ENCODE results near the gene FREM3. TPM values are rescaled to one million over a fixed set of nuclear protein-coding genes. Genes with fewer than 3 reads are reported as not detected.

FREM3 gene
- total RNA-seq (ENCODE audit: low replicate concordance) = not detected in 2 replicates

- peak within 1 kb of the TSS; percentile 82 for H3K4me3 Mint-ChIP-seq
- H3K36me3 ChIP-seq = no peaks in the 10 kb centered on the region
- no peaks in the 10 kb centered on the region for H3K36me3 Mint-ChIP-seq
- no peak within 1 kb of the TSS for H3K27ac Mint-ChIP-seq
- peaks cover 7% of the 10 kb centered on the region for H4K20me1 ChIP-seq (ENCODE audit: low read depth)
- DNase-seq (ENCODE audit: low spot score) = peak; percentile 55
- peaks cover 7% of the 10 kb centered on the region for H3K4me1 Mint-ChIP-seq
- peak within 1 kb of the TSS; percentile 64 for H3K4me3 ChIP-seq
- peaks cover 35% of the 10 kb centered on the region for H3K27me3 Mint-ChIP-seq (ENCODE audit: insufficient read depth, low read depth)
- H3K4me2 ChIP-seq = peak within 1 kb of the TSS; percentile 96
- no peaks in the 10 kb centered on the region for H3F3A ChIP-seq (ENCODE audit: low read depth)
- H3K9me3 ChIP-seq (ENCODE audit: low read depth) = no peaks in the 10 kb centered on the region
- no peaks in the 10 kb centered on the region for H3K79me2 ChIP-seq (ENCODE audit: low read depth)
- TF ChIP-seq EZH2 (IDR thresholded peaks at IDR 0.05) (peak; percentile 93), CTCF (IDR thresholded peaks at IDR 0.05) (no peak), EZH2phosphoT487 (IDR thresholded peaks at IDR 0.05) (peak; percentile 91)
- peaks cover 81% of the 10 kb centered on the region for H3K27me3 ChIP-seq
- peak within 1 kb of the TSS; percentile 15 for H2AFZ ChIP-seq (replicated peaks)
- peaks cover 6% of the 10 kb centered on the region for H3K4me1 ChIP-seq
- no peak within 1 kb of the TSS for H3K9ac ChIP-seq
- no peak within 1 kb of the TSS for H3K27ac ChIP-seq
- peaks cover 9% of the 10 kb centered on the region for H3K9me3 Mint-ChIP-seq
Measured at GRCh38 chr4:143700416-143701352, at the start of gene FREM3. FREM3 (minus strand) TSS chr4:143700675; CDS start chr4:143700675, 0 bp downstream.

GRCh38 chr4:143745874-143746273 lies 45.4 kb upstream of the FREM3 start:
- Mint-ChIP-seq H3K4me3 (no peak overlapping the region), H3K36me3 (no peaks in the 10 kb centered on the region), H3K27ac (no peak overlapping the region), H3K4me1 (no peaks in the 10 kb centered on the region), H3K9me3 (no peaks in the 10 kb centered on the region), H3K27me3 (ENCODE audit: insufficient read depth, low read depth) (no peaks in the 10 kb centered on the region)
- no peak for TF ChIP-seq EZH2phosphoT487 (IDR thresholded peaks at IDR 0.05)
- TF ChIP-seq EZH2 (IDR thresholded peaks at IDR 0.05) = no peak
- no peak for TF ChIP-seq CTCF (IDR thresholded peaks at IDR 0.05)
- H3K9me3 ChIP-seq (ENCODE audit: low read depth) = no peaks in the 10 kb centered on the region
- no peak overlapping the region for H3K4me2 ChIP-seq
- DNase-seq (ENCODE audit: low spot score) = no peak
- no peak overlapping the region for H3K27ac ChIP-seq
- H3K9ac ChIP-seq = no peak overlapping the region
- H3F3A ChIP-seq (ENCODE audit: low read depth) = no peaks in the 10 kb centered on the region
- H3K4me1 ChIP-seq = no peaks in the 10 kb centered on the region
- no peaks in the 10 kb centered on the region for H3K36me3 ChIP-seq
- no peak overlapping the region for H2AFZ ChIP-seq (replicated peaks)
- H3K79me2 ChIP-seq (ENCODE audit: low read depth) = no peaks in the 10 kb centered on the region
- no peak overlapping the region for H3K4me3 ChIP-seq
- H4K20me1 ChIP-seq (ENCODE audit: low read depth) = no peaks in the 10 kb centered on the region
- no peaks in the 10 kb centered on the region for H3K27me3 ChIP-seq

- Mint-ChIP-seq H3K27ac (no peak overlapping the region), H3K36me3 (no peaks in the 10 kb centered on the region), H3K9me3 (no peaks in the 10 kb centered on the region), H3K4me1 (no peaks in the 10 kb centered on the region), H3K4me3 (no peak overlapping the region), H3K27me3 (ENCODE audit: insufficient read depth, low read depth) (no peaks in the 10 kb centered on the region)
- no peaks in the 10 kb centered on the region for H3K9me3 ChIP-seq (ENCODE audit: low read depth)
- no peaks in the 10 kb centered on the region for H3F3A ChIP-seq (ENCODE audit: low read depth)
- no peak overlapping the region for H3K9ac ChIP-seq
- no peaks in the 10 kb centered on the region for H3K36me3 ChIP-seq
- no peaks in the 10 kb centered on the region for H3K27me3 ChIP-seq
- H3K79me2 ChIP-seq (ENCODE audit: low read depth) = no peaks in the 10 kb centered on the region
- DNase-seq (ENCODE audit: low spot score) = no peak
- H3K4me1 ChIP-seq = no peaks in the 10 kb centered on the region
- no peak overlapping the region for H2AFZ ChIP-seq (replicated peaks)
- H3K4me2 ChIP-seq = no peak overlapping the region
- H3K27ac ChIP-seq = no peak overlapping the region
- no peak for TF ChIP-seq CTCF (IDR thresholded peaks at IDR 0.05)
- TF ChIP-seq EZH2phosphoT487 (IDR thresholded peaks at IDR 0.05) = no peak
- no peak for TF ChIP-seq EZH2 (IDR thresholded peaks at IDR 0.05)
- no peak overlapping the region for H3K4me3 ChIP-seq
- no peaks in the 10 kb centered on the region for H4K20me1 ChIP-seq (ENCODE audit: low read depth)
Measured at GRCh38 chr4:143743591-143743990, 43.1 kb upstream of the FREM3 start.
